Measurements from ENCODE around the gene LRCH1.

GRCh38 chr13:46559272-46559805 lies 6.4 kb downstream of the LRCH1 start:
- no peak for TF ChIP-seq EZH2 (IDR thresholded peaks at IDR 0.05; ENCODE audit: insufficient read depth, poor library complexity, severe bottlenecking)
- no peak for TF ChIP-seq EZH2phosphoT487 (IDR thresholded peaks at IDR 0.05; ENCODE audit: insufficient read depth, low read depth)
